CD4-positive, alpha-beta T cell treated with Interleukin-12 subunit alpha and Interleukin-12 subunit beta, for 1 hour (primary cell): ENCODE results near the gene PDLIM7.
A peak's percentile ranks its signal among the peaks of the same experiment; 100 is the strongest.

Experiments
- DNase-seq: peaks from one replicate; pipeline ENCODE4 v3.0.0-alpha.2; 2020

PDLIM7 gene

DNA sequence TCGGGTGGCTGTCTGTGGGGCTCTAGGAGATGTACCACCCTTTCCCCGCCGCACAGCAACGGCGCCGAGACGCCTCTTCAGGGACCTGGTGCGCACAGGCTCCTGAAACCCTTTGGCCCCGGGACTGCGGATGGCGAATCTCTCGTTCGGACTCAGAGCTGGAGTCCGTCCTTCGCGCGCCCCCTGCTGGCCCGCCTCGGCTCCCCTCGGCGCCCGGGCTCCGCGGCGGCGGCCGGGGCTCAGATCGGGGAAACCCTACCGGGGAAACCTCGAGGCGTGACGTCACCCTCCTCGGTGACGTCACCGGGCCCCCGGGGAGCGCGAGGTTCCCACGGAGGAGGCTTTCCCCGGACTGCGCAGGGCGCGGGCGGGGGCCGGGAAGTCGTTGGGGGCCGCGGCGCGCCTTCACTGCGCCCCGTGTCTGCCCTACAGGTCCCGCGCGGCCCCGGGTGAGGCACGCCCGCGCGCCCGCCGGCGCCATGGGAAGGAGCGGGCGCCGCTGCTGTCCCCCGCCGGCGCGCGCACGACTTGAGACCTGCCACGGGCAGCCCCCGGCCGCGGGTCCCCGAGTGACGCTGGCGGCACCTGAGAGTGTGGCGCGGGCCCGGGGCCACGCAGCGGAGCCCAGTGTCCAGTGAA, 42.9 kb downstream of the PDLIM7 start:
- DNase-seq, result peak; percentile 97

DNA sequence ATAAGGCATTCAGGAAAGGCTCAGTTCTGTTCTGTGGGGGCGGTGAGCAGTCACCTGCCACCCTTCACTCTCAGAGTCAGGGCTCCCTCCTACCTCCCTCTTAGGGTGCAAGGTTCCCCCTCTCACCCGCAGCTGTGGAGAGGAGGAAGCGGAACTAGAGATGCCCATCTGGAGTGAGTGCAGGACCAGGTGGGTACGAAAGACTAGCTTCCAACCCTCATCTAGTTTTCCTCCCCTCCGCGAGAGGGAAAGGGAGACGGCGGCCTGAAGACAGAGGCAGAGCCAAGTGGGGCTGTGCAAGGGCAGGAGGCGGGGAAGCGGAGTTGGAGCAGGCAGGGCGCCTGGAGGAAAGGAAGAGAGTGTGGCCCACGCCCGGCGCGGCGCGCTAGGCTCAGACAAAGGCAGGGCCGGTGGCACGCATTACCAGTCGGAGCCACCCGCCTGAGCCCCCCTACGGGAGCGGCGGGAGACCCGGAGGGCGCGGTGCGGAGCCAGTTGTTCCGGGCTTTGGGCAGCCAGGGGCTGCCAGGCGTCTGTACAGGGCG, 43.5 kb downstream of the PDLIM7 start:
- DNase-seq, result no peak

DNA sequence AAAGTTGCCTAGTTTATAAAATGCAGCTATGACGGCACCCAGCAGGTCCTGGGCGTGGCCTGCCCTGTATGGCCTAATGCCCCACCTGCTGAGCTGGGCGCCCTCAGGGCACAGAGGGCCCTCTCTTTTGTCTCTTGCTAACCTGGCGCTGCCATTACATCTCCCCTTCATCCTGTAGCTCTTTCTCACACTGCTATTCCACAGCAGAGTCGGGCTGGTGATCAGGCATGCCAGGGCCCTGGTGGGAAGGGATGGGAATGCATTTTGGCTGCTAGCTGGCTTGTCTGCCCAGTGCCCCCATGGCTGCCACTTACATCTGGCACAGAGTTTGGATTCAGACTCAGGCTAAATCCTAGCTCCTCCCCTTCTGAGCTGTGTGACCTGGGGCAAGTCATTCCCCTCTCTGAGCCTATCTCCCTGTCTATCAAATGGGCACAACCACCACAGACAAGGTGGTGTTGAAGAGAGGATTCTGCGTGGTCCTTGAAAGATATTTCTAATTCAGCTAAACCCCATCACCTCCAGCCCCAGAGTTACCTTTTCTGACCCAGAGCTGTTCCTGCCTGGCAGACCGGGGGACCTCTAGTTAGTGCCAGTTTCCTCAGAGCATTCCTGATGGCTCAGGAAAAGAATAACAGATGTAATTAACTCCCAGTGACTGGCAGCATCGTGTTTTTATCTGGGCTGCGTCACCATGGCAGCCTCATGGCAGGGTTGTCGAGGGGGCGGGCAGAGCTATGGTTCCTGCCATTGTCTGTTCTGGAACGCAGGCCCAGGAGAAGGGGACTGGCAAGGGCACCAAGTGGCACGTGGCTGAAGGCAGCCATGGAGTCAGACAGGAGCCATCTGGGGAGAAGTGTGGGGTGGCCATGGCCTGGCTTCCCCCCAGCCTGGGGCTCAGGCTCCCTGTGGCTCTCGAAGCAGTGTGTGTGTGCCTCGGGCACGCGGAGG, 44.4 kb downstream of the PDLIM7 start:
- no peak for DNase-seq

DNA sequence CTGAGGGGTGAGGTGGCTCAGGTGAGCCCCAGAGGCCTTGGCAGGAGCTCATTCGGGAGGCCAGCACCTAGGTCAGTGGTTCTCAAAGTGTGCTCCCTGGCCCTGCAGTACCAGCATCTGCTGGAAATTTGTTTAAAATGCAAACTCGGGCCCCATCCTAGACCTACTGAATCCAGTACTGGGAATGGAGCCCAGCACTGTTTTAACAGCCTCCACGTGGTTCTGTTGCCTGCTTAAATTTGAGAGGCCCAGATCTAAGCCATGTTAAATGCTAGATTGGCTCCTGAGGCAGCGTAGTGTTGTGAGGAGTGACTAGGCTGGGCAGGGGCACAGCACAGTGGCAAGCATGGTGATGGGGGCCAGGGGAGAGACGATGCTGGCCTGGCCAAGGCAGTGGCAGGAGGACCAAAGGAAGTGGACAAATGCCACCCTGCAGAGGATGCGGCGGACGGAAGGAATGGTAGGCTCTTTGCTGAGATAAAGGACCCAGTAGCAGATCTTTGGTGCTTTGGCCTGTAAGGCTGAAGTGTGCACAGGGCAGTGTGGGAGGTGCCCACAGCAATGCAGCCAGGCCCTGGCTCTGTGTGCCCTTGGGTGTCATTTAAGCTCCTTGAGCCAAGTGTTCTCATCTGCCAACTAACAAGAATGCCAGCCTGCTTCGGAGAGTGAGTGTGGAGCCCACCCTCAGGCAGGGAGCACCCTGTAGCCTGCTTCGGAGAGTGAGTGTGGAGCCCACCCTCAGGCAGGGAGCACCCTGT, 46.6 kb downstream of the PDLIM7 start:
- no peak for DNase-seq

DNA sequence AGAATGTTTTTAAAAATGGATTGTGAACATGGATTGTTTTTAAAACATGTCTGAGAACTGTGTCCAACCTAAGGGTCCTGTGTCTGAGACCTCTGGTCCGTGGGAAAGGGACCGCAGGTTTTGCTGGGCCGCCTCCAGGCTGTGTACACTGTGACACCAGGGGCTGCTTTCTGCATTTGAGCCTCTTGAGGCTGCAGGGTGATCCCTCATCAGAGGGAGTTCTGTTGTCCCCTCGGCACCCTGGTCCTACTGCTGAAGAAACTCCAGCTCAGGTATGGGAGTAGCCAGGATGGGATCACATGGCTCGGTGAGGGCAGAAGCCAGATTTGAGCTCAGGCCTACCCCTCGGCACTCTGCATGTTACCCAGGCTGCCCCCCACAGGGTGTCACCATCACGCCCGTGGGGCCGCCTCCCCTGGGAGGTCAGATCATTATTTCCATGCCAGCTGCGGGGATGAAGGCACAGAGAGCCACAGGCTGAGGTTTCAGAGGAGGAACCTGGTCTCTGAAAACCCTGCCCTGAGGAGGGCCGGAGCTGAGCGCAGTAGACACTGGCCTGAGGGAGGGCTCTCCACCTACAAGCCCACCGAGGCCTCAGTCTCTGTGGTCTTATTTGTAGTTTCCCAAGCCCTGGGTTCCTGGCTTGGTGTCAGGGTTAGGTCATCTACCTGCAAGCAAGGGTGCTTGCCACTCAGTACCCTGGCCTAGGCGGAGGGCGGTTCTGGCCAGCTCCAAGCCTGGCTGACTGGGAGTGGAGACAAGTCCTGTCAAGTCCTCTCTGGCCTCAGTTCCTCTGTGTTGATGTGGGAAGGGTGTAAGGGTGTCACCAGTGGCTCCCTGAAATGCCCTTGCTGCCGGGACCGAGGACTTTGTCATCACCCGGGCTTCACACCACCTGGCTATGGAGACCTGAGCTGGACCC, 48.0 kb downstream of the PDLIM7 start:
- DNase-seq, result no peak

DNA sequence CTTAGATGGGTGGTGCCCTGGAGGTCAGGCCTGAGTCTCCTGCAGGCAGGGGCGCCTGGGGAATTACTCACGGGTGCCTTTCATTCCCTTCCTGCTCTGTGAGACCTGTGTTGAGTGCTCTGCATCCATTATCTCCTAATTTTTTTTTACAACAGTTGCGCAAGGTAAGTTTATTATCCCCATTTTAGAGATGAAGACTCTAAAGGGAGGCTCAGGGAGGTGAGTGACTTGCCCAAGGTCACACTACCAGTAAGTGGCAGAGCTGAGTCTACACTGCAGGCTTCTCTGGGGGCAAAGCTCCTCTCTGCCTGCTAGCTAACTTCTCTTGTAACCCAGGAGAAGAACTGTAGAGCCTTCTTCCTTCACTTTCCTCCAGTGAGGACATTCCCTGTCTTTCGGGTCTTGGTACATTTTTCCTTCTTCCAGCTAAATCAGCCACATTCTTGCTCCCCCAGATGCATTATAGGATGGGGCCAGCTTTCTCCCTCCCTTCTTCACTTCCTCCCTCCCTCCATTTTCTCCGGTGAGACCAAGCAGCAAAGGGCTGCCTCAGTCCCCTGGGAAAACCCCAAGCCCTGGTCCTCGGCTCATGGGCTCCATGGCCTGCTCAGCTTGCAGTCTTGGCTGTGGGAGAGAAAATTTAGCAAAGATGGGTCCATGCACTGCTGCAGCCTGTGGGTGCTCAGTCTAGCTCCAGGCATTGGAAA, 49.0 kb downstream of the PDLIM7 start:
- DNase-seq, result no peak

DNA sequence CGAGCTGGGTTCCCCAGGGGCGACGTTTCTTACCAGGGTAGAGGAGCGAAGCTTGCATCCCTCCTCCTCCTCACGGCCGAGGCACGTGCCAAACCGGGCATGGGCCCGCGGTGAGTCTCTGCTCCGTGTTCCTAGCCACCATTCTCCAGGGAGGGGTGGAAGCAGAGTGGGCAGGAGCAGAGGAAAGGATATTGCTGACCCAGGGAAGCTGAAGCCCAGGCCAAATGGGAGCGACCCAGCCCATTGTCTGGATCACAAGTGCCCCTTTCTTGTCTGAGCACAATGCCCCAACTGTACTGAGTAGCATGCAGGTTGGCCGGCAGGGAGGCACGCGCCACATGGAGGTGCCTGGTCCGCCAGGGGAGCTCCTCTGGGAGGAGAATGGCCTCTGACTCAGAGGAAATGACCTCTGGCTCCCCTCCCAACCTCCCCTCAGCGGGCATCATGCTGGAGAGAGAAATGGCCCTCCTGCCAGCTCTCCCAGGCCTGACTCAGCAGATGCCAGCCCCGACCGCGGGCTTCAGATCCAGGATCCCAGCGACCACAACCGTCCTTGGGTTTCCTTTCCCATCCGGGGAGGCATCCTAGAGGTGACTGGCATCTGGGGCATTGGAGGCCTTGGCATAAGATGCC, 49.7 kb downstream of the PDLIM7 start:
- no peak for DNase-seq

DNA sequence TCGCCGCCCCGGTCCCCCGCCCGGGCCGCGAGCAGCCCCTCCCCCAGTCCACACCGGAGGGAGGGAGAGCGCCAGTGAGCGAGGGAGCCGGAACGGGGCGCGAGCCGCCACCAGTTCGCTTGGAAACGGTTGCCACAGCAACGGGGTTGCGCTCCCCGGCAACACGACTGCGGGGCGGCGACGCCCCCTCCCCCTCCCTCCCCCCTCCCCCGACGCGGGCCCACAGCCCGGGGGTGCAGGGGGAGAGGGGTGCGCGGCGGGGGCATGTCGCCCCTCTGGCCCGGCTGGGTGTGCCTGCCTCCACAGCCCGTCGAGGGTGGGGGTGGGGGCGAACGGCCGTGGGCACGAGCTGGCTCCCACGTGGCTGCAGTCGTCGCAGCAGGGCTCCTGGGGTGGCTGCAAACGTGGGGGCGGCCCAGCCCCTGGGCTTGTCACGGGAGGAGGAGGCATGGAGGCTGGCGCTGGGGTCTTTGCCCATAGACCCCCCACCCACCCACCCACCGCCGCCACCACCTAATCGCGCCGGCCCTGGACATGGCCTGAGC, 50.3 kb downstream of the PDLIM7 start:
- DNase-seq, result peak; percentile 89

DNA sequence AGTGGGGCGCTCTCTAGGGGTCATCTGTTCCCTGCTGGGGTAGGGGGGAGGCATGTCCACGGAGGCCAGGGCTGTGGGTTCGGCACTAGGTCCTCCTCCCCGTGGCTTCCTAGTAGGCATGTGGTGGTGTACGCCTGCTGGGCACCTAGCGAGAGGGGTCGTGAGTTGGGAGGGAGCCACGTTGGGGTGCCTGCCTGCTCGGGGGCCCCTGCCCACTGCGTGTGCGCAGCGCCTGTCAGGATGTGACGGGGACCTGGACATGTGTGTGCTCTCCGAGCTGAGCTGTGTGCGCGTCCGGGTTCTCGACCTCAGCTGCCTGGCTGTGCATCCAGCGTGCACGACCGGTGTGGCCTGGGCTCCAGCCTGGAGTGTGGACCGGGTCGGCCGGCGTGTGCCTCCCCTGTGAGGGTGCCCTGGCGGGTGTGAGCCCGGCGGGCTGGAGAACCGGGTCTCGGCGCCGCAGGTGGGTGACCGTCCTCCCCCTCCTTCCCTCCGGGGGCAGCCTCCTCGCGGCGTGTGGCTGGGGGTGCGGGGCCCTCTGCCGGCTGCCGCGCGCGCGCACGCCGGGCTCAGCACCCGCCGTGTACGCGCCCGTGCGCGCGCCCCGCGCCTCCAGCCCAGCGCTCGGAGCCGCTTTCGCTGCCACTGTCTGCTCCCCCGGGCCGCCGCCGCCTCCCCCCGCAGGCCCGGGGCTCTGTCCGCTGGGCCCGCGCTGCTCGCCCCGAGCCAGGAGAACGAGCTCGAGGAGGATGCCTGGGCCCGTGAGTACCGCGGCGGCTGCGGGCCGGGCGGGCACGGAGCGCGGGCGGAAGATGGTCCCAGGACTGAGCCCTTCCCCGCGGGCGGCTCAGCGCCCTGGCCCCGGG, 51.0 kb downstream of the PDLIM7 start, which contains the start of gene PRR7:
PRR7 (plus strand) TSS at position 615 of the 866 bp plus-strand sequence. CDS start 8,254 bp downstream, outside the sequence.
- peak; percentile 84 for DNase-seq

DNA sequence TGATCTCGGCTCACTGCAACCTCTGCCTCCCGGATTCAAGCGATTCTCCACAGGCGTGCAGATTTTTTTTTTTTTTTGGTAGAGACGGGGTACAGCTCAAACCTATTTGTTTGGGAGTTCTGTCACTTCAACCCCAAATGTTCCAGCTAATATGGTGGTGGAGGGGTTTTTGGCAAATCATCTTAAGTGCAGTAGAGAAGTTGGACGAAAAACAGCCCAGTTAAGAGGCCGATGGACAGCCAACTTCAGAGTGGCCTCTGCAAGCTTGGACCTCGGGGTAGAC, 51.5 kb downstream of the PDLIM7 start:
- DNase-seq, result no peak

DNA sequence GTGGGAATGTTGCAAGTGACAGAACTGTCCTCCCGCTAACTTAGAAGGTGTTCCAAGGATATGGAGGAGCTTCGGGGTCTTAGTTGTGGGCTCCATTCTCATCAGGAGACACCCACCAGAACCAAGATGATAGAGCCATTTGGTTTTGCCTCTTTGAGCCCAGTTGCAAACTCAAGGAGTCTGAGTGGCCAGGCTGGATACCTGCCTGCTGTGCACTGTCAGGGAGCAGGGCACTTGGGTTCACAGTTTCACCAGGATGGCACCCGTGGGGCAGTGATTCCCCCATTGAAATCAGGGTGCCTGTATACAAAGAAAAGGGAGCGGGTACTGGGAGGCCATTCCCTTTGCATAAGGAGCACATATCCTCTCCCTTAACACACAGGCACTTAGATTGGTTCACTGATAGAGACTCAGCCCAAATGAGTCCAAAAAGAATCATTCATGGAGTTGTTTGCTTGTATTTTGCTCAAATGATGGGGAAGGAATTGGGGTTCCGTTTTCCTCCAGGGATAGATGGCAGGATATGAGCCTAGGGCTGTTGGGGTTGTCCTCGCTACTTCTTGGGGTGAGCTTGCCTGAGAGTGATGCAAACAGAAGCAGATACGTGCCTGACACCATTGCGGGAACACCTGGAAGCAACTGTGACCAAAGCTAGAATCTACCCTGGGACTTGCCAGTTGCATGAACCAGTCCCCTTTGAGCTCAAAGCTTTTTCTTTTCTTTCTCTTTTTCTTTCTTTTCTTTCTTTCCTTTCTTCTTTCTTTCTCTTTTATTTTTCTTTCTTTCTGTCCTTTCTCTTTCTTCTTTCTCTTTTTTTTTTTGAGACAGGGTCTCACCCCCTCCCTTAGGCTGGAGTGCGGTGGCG, 52.1 kb downstream of the PDLIM7 start:
- peak; percentile 52 for DNase-seq

DNA sequence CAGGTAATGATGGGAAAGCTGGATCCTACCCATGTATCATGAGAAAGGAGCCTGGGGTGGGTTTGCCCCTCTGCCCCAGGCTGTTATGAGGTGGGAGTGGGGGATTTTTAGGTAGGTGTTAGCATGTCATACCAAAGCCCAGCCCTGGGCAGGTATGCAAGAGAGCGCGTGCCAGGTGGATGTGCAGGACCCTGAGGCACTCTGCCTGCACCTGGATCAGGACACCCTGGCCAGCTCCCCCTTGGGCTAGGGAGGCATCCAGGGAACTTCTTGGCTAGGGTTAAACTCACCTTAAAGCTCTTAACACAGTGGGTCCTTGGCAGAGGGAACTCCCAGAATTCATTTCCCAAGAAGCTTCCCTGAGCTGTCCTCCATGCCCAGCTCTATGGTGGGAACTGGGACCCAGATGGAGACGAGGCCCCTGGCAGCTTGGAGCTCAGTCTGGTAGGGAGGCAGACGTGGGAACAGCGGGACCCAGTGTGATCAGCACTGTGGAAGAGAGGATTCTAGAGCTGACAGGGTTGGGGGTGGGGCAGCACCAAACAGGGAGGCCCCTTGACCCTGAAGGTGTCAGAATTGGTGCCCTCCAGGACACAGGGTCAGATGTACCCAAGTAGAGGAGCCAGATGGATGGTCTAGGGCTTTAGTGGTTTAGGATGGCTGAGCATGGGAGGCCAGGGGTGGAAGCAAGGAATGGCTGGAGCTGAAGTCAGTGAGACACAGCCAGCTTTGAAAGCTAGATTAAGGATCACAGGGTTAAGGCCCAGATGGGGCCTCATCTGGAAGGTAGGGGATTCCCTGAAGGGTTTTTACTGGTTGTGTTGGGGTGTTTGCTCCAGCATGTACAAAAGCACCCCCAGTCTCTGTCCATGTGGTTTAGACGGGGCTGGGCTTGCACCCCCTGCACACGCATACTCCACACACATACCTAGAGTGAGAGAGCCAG, 53.0 kb downstream of the PDLIM7 start:
- DNase-seq, result peak; percentile 66

DNA sequence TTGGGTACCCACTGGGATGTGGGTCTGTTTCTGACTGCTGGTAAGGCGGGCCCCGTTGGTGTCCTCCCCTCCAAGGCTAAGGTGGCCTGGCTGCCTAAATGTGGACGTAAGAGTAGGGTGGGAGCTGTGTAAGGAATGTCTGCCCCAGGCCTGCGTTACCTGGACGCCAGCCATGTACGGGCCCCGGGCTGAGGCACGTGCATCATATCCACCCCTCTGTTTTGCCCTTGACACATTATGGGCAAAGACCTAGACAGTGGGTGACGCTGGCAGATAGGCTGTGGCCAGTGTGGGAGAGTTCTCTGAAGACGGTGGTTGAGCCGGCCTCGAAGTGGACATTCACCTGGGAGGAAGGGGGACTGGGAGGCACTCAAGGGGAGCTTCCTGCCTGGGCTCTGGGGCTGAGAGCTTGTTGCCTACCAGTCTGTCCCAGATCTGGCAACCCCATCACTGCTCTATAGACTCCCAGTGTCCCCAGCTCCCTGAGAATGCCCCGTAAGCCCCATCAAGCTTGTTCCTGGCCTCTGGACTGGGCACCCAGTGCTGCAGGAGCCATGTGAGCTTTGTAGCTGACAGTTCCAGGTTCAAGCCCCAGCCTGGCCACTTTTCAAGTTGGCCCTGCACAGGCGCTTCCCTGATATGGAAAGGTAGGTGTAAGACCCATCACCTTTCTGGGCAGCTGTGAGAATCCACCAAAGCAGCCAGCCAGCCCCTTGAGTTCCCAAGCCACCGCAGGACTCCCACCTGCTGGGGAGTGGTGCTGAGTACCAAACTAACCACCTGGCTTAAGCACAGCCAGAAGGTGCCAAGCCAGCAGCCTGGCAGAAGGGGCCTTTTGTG, 54.0 kb downstream of the PDLIM7 start:
- no peak for DNase-seq

DNA sequence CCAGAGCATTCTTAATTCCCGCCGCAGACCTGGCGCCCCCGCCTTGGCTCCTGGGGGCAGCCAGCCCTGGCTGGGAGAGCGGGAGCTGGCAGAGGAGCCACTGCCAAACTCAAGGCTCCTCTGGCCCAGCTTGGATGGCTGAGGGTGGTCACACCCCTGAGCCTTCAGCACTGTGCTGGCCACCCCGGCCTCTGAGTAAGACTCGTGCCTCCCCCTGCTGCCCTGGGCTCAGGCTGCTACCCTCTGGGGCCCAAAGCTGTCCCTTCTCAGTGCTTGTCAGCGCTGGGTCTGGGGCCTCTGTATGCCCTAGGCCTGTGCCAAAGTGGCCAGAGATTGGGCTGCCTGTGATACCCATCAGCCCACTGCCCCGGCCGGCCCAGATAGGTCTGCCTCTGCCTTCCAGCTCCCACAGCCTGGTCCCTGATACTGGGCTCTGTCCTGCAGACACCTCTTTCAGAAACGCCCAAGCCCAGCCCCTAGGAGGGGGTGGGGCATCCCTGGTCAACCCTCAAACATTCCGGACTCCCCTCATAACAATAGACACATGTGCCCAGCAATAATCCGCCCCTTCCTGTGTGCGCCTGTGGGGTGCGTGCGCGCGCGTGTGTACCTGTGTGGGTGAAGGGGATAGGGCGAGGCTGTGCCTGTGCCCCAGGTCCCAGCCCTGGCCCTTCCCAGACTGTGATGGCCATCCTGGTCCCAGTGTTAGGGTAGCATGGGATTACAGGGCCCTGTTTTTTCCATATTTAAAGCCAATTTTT, 55.2 kb downstream of the PDLIM7 start:
- no peak for DNase-seq

DNA sequence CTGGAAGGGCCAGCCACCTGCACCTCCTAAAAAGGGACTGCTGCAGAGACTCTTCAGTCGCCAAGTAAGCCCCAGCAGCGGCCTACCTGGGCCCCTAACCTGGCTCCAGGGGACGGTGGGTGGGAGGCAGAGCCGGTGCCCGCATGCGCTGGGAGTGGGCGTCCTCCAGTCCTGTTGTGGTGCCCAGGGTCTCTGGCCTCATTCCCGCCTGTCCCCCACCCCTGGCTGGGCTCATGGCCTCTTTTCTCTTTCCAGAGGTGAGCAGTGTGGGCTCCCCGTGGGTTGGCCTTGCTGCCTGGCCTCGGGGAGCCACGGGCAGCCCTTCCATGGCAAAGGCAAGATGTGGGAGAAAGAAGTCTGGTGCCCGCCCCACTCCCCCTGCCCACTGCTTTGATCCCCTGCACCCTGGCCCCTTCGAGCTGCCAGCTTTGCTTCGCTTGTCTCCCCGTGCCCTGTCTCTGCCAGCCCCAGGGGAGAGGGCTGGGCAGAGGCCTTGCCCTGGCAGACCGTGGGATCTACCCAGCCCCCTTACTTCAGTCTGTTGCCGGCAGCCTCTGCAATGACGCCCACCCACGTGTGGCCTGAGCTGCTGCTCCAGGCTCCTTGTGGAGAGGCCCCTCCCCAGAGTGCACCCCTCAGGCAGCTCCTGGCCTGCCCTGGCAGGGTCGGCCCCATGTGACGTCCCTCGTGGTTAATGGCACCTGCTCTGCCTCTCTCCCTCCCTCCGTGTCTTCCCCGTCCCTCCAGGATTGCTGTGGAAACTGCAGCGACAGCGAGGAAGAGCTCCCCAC, 56.2 kb downstream of the PDLIM7 start:
- DNase-seq, result no peak
